Activated CD4-positive, alpha-beta T cell treated with anti-CD3 and anti-CD28 coated beads, Interleukin-10, Interleukin-2, amounts not matched to agents 100 ng/mL and 50 ng/mL, durations not matched to agents 16 hours and 8 hours (primary cell): ENCODE measurements around the gene MRPL33.

ENCODE experiments used
- DNase-seq: peaks from one replicate; pipeline ENCODE4 v3.0.0-alpha.2; 2020

MRPL33 gene

DNA sequence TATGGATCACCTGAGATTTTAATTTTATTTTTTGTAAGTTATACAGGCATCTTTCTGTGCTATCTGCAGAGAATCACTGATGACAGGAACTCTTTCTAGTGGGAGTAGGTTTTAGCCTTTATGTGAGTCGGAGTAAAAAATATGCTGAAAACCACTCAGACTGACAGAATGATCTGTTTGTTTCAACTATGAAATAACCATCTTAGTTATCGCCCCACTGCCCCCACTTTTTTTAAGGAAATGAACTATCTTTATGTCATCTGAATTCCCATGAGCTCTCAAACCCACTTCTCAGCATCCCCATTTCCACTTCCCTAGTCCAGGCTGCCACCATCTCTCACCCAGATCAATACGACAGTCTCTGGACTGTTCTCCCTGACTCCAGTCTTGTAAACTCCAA, 38.9 kb downstream of the MRPL33 start:
- DNase-seq: no peak

DNA sequence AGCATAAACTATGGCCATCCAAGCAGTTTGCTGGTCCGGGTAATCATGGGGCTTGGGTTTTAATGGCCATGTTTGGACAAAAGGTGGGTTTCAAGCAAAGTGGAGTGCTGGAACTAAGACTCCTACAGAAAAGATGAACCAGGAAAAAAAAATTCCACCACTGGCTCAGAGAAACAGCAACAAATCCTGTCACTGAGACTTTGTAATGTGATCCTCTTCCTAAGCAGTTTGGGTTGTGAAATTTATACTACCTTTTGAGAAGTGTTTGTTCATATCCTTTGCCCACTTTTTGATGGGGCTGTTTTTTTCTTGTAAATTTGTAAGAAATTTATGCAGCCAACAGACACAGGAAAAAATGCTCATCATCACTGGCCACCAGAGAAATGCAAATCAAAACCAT, 40.2 kb downstream of the MRPL33 start:
- no peak for DNase-seq

DNA sequence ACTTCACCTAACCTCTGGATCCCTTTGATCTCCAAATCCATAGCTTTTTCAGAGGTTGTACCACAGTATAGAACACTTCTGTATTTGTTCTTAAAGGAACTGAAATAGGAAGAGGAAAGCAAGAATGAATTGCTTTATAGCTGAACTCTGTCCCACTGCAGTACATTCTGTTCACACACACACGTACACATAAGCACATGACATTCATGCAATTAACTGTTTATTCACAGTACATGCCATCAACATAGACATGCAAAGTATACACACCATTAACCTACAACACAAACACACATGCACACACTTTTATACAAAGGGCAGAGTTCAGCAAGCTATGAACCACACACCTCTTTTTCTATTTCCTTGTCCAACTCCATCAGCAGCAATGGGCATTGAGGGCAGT, 43.2 kb downstream of the MRPL33 start:
- DNase-seq: no peak

DNA sequence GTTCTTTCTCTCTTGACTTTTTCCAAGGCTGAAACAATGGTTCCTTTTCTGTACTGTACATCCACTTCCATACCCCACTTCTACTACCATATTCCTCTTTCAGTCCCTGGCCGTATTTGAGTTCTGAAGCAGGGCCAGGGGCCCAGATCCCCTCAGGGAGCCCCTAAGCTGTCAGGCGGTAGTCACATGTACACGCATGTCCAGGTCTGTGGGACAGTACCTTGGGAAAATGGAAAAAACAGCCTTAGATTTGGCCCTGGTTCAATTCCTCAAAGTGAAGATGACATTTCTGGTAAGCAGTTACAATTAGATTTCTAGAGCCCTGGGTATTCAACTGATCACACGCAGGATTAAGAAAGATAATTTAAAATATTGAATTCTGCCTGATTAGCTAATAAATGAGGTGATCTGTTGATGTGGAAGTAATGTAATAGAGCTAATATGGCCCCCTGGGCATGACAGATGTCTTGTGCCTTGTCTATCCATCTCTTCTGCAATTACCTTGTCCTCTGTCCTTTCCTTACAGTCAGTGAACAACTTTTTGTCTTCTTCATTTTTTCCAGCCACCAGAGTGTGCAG, 44.4 kb downstream of the MRPL33 start:
- no peak for DNase-seq

DNA sequence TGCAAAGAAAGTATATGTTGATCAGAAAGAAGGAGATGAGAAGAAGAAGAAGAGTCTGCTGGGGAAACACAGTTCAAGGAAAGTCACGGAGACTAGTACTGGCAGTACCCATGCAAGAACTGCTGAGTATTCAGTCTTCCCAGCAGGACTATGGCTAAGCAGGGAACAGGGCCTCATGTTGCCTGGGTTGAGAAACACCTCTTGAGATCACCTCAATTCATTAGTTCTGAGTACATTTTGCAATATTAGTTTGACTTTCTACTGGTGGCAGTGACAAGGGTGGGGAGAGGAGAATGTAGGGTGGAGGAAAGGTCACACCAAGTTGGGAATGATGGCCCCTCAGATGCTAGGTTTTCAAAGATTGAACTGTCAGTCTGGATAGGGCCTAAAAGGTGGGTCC, 50.5 kb downstream of the MRPL33 start:
- DNase-seq: no peak

DNA sequence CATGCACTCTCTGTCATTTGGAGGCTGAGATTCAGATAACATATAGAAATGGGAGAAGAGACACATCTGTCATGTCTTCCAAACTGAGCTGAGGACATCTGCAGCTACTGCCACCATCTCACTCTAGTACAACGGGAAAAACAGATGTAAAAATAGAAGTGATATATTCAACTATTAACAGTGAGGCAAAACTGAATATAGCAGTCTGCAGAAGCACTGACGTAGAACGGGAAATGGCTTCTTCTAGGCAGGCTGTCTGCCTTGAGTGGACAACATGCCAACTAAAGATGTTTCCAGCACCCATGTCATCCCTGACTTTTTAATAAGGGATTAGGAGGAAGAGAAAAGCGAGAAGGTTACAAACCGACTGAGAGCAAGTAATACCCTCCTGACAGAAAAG, 51.6 kb downstream of the MRPL33 start:
- DNase-seq: no peak

DNA sequence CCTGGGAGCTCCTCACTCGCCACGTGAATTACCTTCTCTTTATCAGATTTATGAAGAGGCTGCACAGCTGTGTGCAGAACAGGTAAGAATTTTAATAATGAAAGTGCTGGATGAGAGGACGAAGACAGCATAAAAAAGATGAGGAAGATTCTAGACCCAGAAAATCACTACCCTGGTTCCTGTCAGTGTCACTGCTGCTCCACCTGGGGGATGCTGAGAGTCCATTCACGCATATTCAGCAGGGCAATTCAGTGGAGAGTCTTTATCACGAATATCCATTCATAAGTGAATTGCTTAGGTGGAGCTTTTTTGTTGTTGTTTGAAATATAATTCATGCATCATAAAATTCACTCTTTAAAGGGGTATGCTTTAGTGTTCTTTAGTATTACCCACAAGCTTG, 52.0 kb downstream of the MRPL33 start:
- DNase-seq: no peak

DNA sequence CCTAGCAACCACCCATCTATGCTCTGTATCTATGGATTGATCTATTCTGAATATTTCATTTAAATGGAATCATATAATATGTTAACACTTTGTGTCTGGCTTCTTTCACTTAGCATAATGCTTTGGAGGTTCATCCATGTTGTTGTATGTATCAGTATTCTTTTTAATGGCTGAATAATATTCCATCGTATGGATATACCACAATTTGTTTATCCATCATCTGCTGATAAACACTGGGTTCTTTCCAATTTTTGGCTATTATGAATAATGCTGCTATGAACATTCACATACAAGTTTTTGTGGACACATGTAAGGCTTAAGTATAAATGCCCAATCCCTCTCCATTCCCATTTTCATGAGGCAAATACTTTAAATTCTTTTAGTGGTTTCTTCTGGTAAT, 52.9 kb downstream of the MRPL33 start:
- DNase-seq: no peak

DNA sequence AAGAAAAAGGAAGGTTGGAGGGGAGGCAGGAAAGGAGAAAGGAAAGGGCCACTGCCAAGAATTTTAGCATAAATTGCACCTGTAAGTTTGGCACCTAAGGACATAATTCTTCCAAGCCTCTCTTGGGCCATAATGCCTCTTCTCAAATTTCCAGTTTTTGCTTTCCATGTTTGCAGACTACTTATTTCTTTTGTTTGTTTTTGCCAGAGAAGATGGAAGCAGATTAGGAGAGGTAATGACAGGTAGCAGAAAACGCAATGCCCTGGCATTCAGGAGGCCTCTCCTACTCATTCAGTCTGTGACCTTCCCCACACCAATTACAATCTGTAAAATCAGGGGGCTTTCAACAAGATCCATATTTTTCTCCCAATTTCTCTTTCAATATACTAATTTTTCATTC, 56.8 kb downstream of the MRPL33 start:
- no peak for DNase-seq
